Lower leg skin (tissue), 4 donors: ENCODE measurements around the gene PCGF5. TPM values are rescaled to one million over a fixed set of nuclear protein-coding genes. Genes with fewer than 3 reads are reported as not detected.

Experiments
- DNase-seq, 2 donors: peaks; one replicate each; pipeline ENCODE4 v3.0.0-alpha.2; 2019; ENCODE audit warnings: low spot score in 2 of 2
- H3K4me3 ChIP-seq: fragments of 200-600 bp; sonication (generic); 2 replicates; pipeline ENCODE4 v1.5.1; 2017; ENCODE audit warnings: mild to moderate bottlenecking, low read depth; ENCODE audit not compliant: poor library complexity, severe bottlenecking
- POLR2A ChIP-seq, 2 donors: fragments of 450-650 bp; IDR thresholded peaks; one replicate each; pipeline ENCODE4 v1.6.1; 2016 to 2017; ENCODE audit warnings: antibody characterized with exemption in 2 of 2, mild to moderate bottlenecking in 1 of 2, moderate library complexity in 1 of 2
- WGBS, 2 donors: methylation state at CpG; one replicate each; pipeline ENCODE4 v1.1.5; 2018; 5-methylcytosine and 5-hydroxymethylcytosine counted together
- intact Hi-C: fragments of 100-400 bp; cut with DNase I; formaldehyde crosslinking; loops from one replicate; pipeline ENCODE4 v1.15.0; 2023; ENCODE audit warnings: low total_unique reads
- total RNA-seq, 4 donors: library from RNA; depleted of rRNA; stranded (reverse); fragments of >200 nt; gene quantifications; one replicate each; pipeline ENCODE4 v1.1.0, GENCODE V29; 2016
- TF ChIP-seq, protein P1 (sequence below), 3 donors: fragments of 450-650 bp; IDR thresholded peaks; one replicate each; pipeline ENCODE4 v1.5.1; 2016; ENCODE audit warnings: antibody characterized with exemption in 3 of 3, mild to moderate bottlenecking in 3 of 3, moderate library complexity in 2 of 3

Gene PCGF5
- total RNA-seq, 4 donors from 2014 or later = 16.4 to 43.4 (median 28.3) TPM

DNA sequence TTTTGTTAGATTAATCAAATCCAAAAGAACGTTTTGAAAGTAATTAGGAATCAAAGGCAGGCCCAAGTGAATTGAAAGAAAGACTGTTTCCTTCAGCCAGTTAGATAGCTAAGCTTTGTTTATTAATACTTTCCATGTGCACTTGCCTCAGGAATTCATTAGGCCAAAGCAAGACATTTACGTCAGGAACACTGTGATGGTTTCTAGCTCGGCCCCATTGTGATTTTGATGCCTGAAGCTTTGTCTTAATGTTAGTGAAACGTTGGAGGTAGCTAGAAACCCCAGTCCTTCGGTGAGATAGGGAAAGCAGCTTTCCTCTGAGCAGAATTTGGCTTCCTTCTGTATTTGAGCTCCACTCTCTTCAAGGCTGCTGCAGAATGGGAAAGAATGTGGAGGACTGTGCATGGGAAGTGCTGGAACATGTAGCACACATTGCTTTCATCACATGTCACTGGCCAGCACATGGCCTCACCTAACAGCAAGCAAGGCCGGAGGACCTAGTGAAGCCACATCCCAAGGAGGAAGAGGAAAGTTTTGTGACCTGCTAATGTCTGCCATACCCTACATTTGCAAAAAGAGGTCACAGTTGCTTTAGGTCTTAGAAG lies 64.1 kb downstream of the PCGF5 start:
- intact Hi-C loops = no loop called here
- H3K4me3 ChIP-seq = no peak overlapping the region
- DNase-seq = no peak
- TF ChIP-seq POLR2A (IDR thresholded peaks at IDR 0.05) = no peak
- TF ChIP-seq, protein P1, sequence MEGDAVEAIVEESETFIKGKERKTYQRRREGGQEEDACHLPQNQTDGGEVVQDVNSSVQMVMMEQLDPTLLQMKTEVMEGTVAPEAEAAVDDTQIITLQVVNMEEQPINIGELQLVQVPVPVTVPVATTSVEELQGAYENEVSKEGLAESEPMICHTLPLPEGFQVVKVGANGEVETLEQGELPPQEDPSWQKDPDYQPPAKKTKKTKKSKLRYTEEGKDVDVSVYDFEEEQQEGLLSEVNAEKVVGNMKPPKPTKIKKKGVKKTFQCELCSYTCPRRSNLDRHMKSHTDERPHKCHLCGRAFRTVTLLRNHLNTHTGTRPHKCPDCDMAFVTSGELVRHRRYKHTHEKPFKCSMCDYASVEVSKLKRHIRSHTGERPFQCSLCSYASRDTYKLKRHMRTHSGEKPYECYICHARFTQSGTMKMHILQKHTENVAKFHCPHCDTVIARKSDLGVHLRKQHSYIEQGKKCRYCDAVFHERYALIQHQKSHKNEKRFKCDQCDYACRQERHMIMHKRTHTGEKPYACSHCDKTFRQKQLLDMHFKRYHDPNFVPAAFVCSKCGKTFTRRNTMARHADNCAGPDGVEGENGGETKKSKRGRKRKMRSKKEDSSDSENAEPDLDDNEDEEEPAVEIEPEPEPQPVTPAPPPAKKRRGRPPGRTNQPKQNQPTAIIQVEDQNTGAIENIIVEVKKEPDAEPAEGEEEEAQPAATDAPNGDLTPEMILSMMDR (IDR thresholded peaks at IDR 0.05) = no peak
- WGBS, 2 donors = 68 to 72% methylated on average over 6 of the region's 6 CpGs

DNA sequence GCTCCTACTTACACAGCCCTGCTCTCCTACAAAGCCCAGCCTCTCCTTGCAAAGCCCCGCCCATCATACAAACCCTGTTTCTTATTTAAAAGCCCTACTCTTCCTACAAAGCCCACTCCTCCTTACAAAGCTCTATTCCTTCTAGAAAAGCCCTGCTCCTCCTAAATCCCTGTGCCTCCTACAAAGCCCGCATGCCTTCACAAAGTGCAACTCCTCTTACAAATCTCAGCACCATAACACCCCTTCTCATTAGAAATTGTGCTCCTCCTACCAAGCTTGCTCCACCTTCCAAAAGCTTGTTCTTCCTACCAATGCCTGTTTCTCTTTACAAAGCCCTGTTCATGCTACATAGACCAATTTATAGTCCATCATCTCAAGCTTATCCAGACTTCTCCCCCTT lies 66.1 kb downstream of the PCGF5 start:
- TF ChIP-seq, protein P1 (IDR thresholded peaks at IDR 0.05) = no peak
- TF ChIP-seq POLR2A (IDR thresholded peaks at IDR 0.05) = no peak
- 73 to 75% methylated on average over 2 of the region's 2 CpGs for WGBS, 2 donors
- intact Hi-C loops = no loop called here
- DNase-seq = no peak
- no peak overlapping the region for H3K4me3 ChIP-seq

GRCh38 chr10:91287276-91287675 lies 66.8 kb downstream of the PCGF5 start:
- intact Hi-C loops = no loop called here
- no peak overlapping the region for H3K4me3 ChIP-seq
- DNase-seq = no peak
- 44 to 52% methylated on average over 4 of the region's 4 CpGs for WGBS, 2 donors
- no peak for TF ChIP-seq POLR2A (IDR thresholded peaks at IDR 0.05)
- TF ChIP-seq, protein P1 (IDR thresholded peaks at IDR 0.05) = no peak

DNA sequence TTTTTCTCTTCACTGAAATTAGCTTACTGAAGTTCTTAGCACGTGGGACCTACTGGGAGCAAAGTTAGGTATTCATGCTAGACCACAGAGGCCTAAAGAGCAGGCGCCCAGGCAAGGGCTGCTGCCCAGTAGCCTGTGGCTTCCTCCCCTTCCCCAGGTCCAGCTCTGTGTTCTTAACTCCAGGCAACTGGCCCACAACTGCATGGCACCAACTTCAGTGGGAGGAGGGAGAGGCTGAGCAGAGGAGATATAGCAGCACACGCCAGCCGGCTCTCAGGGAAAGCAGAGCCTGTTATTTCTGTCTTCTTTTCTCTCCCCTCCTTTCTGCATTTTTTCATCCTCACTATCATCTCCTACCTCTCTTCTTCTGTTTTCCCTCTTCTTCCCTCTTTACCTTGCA lies 67.4 kb downstream of the PCGF5 start:
- DNase-seq = no peak
- TF ChIP-seq, protein P1 (IDR thresholded peaks at IDR 0.05) = no peak
- TF ChIP-seq POLR2A (IDR thresholded peaks at IDR 0.05) = no peak
- intact Hi-C loops = no loop called here
- 87% methylated on average over 4 of the region's 4 CpGs for WGBS, 2 donors
- H3K4me3 ChIP-seq = no peak overlapping the region

DNA sequence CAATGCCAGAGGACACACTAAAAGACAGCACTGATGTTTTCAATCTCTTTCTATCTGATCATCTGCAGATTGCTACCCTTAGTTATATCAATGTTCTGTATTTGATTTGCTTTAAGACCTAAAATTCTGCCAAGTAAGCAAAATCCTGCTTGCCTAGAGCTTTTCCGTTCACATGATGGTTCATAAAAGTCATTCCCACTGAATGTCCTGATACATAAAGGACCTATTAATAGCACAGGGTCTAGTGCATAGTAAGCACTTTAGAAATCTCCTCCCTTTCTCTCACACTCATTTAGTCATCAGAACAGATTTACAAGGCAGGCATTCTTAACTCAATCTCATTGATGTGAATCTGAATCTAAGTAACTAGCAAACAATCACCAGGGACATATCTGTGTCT lies 68.8 kb downstream of the PCGF5 start:
- DNase-seq = no peak
- TF ChIP-seq, protein P1 (IDR thresholded peaks at IDR 0.05) = no peak
- TF ChIP-seq POLR2A (IDR thresholded peaks at IDR 0.05) = no peak
- 83 to 90% methylated on average over 1 of the region's 1 CpG for WGBS, 2 donors
- H3K4me3 ChIP-seq = no peak overlapping the region
- intact Hi-C loops = no loop called here

- no peak for DNase-seq
- intact Hi-C loops = loop anchor here (10.0 kb wide), 1 partner anchor 344 kb away; the partner anchor contains the start of gene PPP1R3C
- 83 to 96% methylated on average over 5 of the region's 5 CpGs for WGBS, 2 donors
- no peak overlapping the region for H3K4me3 ChIP-seq
- TF ChIP-seq, protein P1 (IDR thresholded peaks at IDR 0.05) = no peak
- TF ChIP-seq POLR2A (IDR thresholded peaks at IDR 0.05) = no peak
Measured at GRCh38 chr10:91290607-91291006, 70.1 kb downstream of the PCGF5 start.
